Activated CD8-positive, alpha-beta memory T cell treated with anti-CD3 and anti-CD28 coated beads, Interleukin-2, amount 50 U/mL, for 4 hours (primary cell): ENCODE measurements around the gene CD200.
A peak's percentile ranks its signal among the peaks of the same experiment; 100 is the strongest.

Source experiments
- DNase-seq: peaks from one replicate; pipeline ENCODE4 v3.0.0-alpha.2; 2020

CD200 gene

DNA sequence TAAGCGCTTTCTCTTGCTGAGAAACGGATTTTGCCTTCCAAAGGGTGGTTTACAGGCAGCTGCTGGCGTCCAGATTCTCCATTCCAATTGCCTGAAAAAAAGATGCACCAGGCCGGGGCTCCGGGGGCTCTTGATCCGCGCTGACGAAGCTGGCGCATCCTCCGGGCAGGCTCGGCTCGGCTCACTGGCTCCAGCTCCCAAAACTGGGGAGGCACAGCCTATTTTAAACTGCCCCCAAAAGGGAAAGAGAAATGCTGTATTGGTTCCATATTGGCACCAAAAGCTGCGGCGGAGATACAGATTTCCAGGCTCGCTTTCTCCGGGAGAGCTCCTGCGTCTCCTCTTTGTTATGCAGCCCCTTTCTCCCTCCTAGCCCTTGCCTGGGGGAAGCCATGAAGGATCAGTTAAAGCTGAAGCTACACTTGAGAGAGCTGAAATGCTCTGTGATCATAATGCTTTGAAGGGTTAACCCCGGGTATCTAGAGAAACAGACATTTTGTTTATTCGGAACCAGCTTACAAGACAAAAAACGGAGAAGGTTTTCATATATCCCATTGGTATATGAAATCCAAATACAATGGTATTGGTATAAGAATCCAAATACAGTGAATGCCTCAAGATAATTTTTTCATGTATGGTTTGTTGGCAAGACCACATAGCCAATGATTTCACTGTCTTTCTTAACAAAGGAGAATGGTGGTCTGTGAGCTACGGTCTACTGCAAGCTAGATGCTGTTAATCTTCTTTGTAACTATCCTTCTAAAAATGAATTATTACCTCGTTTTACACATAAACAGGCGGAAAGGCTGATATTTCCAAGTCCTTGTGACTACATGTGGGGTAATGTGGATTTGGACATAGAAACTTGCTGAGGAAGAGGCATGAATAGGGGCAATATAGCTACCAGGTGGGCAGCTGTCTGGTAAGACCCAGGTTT lies 693 bp downstream of the CD200 start:
- peak; percentile 15 for DNase-seq

DNA sequence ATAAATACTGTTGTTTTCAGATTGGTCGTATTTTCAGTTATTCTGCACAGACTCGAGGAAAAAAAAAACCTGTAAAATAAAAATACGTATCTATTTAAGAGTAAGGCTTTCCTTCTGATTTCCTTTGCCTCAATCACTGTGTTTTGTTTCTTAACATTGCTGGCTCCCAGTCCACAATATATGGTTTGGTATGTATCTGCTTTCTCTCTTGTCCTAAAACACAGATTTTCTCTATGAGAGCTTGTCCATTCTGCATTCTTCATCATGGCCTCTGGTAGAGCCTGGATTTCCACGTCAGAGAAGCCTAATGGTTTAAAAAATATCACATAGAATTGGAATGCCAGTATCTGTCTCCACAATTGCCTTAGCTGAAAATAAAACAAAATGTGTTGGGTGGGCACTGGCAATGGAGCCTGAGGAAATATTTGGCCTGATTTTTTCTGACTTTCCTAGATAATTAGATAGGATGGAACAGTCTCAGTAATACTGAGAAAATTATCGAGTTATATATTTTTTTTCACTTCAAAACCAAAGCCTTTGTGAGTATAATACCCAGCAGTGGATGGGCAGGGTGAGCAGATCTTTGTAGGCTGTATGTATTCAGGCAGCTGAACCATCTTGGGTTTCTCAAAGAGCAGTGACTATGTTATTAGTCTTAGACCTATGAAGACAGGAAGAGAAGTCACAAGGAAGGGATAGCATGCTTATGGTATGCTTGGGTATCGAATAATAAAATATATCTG lies 1.9 kb downstream of the CD200 start:
- no peak for DNase-seq

DNA sequence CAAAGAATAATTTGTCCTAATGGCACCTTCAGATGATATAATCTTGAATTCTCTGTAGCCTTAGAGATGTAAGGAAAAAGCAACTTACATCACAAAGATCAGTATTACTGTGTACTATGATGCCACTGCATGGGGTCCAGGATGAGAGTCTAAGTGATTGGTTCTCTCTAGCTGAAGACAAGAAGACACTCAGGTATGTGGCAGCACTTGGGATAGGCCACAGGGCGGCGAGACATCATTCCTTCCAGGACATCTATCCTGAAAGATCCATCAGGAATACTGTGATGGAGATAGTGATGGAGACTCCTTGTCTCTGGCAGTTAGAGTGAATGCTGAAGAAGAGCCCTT lies 2.5 kb downstream of the CD200 start:
- no peak for DNase-seq

DNA sequence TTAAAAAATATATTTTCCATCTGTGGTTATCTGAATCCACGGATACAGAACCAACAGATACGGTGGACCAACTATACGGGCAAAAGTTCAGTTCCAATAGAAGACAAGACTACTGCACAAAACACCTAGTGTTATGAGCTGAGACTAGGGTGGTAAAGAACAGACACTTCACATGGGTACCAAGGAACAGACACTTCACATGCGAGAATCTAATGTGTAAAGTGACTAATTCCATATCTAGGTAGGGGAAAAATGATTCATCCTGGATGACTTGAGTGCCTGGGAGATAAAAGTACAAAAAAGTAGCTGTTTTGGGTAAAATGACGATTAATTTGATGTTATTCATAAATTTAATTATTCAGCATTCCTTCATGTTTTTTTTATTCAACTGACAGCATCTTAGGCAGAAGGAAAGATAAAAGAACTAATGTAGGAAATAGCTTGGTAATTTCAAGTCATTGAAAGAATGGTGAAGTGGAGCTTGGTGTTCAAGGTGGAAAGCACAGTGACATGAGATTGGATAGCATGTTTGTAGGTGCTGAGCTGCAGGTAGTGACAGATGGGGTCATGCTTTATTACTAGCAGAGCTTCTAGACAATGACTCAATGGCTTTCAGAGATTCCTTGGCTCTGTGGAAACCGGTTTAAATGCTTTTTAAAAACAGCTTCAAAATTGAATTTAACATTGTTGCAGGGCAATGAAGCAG lies 5.2 kb downstream of the CD200 start:
- no peak for DNase-seq

DNA sequence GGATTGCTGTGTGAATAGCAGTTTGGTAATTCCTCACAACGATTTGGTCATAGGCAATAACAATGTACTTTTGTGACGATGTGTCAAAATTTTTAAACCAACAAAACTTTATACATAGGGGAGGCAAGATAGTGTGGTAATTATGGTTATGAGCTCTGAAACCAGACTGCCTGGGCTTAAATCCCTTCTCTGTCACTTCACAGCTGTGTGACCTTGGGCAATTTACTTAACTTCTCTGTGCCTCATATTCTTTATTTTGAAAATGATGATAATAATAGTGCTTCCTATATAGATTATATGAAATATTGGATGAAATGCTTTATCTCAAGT lies 5.7 kb downstream of the CD200 start:
- no peak for DNase-seq

DNA sequence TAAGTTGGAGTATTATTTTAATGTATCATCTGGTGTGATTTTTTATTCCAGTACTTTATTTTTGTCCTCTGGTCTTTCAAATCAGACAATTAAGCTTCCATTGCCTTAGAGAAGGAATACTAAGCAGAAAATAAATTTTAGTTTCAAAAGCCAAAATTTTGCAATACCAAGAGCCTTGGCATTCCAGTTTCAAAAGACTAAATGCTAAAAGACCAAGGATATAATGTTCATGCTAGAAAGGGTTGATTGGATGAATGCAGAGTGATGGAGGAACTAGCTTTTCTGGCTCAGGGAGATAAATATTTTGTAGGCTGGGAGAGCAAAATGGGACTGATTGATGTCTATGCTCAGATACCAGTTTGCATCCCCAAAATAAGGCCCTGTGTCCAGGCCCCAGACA lies 6.2 kb downstream of the CD200 start:
- no peak for DNase-seq

DNA sequence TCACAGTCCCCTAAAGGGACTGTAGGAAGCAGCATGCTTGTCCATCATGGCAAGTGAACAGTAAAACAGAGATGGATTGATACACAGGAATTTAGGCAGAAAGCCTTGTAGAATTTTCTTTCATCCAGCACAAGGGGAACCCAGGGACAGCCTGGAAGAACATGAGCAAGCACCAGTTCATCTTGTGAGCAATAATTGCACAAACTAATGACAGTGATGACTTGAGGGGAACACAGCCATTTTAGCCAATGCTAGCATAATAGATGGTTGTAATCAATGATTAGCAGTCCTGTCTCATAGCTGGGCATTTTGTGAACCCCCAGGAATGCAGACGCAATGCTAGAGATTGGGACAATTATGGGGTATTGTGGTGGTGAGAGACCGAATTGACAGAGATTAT lies 6.7 kb downstream of the CD200 start:
- DNase-seq, result no peak

DNA sequence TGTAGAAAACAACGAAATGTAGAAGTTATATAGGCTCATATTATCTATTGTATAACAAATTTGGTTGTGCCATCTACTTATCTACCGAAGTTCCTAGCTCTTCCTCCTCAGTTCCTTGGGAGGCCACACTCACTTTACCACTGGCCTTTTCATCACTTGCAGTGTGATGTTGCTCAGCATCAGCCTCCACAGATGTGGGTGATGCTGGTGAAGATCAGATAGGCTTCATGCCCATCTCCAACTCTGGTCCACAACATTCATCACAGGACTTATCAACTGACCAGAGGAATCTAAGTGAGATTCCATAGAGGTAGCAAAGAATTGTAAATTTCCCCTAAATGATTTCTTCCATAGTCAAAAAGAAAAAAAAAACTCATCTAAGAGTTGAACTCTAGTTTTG lies 8.4 kb downstream of the CD200 start:
- DNase-seq, result no peak

DNA sequence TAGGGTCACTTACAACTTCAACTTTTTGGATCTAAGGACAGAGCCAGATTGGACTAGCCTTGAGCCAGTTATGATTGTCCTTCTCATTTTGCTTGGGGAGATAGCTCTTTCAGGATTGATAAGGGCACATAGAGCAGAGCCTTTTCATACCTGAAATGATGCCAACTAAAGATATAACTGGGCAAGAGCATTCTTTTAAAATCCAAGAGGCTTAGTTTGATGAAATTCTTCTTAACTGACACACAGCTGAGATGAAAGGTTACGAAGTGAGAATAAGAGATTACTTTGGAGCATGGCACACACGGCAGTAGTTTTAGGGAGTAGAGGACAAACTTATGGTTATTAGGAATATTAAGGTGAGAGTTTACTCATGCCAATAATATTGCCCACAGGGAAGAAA lies 12.7 kb downstream of the CD200 start:
- DNase-seq, result no peak

DNA sequence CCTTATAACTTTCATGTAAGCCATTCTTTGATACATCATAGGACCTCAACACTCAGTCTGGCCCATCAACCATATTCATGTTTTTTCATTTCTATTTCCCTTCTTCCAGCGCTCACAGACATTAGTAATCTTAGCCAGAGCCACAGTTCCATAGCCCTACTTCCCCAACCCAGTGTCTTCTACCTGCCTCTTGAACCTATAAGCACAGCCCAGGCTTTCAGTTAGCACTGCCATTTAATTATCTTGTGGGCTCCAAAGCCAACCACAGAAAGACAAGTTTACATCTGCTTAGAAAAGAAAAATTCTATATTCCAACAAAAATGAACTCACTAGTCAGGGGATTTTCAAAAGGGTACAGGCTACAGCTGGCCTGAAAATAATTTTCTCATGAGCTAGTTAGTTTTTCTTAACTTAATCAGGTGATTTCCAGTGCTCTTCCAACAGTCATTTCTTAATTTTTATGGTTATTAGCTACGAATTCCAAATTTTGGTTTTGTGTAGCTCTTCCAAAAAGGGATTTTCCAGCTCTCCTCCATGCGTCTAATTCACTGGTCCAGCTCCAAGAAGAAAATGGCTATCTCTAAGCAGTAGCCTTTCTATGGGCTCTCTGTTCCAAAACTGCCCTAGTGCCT lies 13.7 kb downstream of the CD200 start:
- DNase-seq, result no peak

DNA sequence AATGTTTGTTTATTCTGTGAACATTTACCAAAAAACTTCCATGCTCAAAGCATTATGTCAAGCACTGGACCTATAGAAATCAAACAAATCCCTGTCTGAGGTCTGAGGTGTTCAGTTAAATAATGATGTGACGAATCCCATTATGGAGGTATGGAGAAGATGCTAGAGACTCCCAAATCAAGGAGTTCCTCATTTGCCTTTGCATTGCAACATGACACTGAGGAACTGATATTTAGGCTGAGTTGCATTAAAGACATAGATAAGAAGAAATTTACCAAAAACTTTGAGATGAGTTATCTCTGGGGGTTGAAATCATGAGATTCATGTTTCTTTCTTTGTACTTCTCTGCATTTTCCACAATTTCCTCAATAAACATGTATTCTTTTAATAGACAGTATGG lies 16.0 kb downstream of the CD200 start:
- no peak for DNase-seq

DNA sequence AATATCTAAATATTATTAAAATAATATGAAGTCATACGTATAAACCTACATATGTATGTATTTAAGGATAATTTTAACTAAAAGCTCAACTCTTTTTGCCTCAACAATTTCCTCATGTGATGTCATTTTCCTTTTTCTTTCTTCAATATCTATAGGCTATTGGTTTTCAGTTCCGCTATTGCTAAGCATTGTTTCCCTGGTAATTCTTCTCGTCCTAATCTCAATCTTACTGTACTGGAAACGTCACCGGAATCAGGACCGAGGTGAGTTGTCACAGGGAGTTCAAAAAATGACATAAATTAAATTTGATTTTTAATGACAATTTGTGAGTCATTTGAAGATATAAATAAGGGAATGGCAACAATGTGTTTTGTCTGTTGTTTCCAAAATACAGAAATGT lies 16.6 kb downstream of the CD200 start:
- no peak for DNase-seq

DNA sequence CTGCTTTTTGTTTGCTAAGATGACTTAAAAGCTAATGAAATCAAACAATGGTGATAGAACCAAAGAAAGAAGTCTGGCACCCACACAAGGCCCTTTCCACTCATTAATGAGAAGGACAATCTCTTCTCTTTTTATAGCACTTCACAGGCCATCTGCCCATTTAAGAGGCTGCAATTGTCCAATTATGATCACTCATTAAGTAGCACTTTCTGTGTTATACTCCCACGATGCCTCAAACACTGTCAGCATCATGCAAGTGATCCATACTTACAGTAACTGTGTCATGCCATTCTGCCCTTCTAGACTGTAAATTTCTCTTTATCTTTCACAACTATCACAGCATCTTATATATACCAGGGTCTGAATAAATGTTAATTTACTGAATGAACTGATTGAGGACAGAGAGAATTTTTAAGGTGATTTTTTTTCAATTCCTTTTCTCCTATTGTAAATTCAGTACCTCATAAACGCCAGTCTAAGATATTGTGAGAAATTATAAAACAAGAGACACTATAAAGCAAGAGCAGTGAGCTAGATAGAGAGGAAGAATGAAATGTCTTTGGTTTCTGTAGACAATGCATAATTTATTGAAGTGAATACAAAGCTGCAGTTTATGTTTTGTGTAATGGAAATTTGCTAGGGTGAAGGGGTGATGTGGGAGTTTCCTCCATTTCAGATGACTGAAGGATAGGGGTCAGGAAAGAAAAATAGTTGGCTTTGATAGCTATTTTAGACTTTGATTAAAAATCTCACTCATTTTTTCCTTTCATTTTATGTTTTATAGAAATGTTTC lies 17.3 kb downstream of the CD200 start:
- DNase-seq, result no peak

DNA sequence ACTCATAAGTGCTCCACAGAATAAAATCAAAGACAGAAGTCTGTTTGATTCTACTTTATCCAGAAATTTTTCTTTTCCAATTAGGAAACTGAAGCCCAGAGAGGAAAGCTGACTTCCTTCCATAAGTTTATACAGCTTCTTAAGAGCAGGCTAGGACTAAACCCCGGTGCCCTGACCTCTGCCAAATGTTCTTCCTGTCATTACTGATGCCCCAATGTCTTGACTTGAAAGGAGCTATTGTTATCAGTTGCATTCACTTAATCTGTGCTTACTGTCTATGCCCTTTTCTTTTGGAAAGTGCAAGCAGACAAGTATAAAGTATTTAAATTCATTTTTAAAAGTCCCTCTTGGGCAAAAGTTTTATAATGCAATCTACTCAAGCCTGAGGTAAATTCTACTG lies 18.1 kb downstream of the CD200 start:
- no peak for DNase-seq

DNA sequence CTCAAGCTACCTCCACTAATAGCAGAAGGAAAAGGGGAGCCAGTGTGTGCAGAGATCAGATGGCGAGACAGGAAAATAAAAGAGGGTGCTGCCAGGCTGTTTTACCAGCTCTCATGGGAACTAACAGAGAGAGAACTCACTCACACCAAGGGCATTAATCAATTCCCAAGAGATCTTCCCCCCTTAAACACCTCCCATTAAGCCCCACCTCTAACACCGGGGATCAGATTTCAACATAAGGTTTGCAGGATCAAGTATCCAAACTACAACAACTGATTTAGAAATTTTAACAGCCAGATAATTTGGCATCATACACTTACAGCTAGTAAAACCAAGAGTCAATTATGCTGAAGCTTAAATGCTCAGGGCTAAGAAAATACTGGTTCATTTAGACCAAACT lies 18.9 kb downstream of the CD200 start:
- no peak for DNase-seq

DNA sequence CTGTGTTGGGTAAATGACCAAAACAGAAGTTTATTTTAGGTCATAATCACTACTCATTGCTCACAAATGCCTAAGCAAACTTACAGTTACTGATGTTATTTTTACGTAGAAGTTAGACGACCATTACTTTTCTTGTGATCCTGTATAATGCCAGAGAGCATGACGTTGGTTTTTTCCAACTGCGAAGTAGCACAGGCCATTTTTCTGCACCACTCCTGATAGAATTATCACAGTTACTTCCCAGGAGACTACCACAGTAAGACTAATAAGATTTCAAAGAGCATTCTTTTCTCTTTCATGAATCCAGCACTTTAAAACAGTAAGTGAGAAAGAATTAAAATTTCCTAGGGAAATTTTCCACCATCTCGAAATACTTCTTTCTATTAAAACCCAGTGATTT lies 19.8 kb downstream of the CD200 start:
- no peak for DNase-seq

DNA sequence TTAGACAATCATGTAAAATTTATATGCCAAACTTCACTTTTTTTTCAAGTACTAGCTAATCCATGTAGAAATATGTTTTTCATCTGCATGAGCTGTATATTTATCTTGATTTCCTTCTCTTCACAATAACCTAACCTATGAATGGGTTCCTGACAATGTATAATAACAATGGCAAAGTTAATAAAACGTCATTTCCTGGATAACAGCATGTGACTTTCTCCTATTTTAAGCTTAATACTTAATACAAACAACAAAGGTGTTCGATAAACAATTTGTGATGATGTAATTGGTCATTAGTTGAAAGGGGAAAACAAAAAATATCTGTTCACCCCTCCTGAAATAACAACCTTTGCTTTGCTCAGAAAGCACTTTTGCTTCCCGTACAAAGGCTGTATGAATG lies 20.4 kb downstream of the CD200 start:
- no peak for DNase-seq

DNA sequence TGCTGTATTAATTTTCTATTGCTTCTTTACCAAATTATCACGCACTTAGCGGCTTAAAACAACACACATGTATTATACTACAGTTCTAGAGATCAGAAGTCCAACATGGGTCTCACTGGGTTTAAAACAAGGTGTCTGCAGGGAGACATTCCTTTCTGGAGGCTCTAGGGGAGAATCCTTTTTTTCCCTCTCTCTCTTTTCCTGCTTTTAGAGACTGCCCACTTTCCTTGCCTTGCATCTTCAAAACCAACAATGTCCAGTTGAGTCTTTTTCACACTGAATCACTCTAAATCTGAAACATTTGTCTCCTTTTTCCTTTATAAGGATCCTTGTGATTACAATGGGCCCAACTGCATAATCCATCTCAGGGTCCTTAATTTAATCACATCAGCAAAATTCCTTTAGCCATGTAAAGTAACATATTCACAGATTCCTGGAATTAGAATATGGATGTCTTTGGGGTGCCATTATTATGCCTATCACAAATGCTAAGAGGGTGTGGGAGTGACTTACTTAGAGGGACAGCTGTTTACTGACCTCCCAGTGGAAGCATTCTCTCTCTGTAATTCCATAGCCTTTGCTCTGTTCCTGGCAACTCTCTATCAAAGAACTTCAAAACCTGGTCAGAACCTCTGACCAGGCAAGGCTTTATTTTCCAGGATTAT lies 21.8 kb downstream of the CD200 start:
- no peak for DNase-seq

DNA sequence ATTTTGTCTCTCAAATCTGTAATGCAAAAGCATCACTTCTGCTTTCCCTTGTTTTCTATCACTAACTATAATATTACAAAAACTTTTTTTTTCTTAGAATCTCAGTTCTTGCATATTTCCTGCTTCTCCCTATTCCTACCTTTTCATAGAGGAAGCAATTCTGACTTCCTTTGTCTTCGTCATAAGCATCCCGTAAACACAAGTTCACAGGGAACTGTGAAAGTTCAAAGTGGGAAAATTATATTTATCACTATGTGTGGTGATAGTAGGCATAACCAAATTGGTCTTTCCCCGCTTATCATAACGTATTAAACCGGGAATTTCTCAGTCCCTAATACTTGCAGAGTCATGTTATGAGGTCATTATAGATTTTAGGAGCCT lies 22.3 kb downstream of the CD200 start:
- no peak for DNase-seq

DNA sequence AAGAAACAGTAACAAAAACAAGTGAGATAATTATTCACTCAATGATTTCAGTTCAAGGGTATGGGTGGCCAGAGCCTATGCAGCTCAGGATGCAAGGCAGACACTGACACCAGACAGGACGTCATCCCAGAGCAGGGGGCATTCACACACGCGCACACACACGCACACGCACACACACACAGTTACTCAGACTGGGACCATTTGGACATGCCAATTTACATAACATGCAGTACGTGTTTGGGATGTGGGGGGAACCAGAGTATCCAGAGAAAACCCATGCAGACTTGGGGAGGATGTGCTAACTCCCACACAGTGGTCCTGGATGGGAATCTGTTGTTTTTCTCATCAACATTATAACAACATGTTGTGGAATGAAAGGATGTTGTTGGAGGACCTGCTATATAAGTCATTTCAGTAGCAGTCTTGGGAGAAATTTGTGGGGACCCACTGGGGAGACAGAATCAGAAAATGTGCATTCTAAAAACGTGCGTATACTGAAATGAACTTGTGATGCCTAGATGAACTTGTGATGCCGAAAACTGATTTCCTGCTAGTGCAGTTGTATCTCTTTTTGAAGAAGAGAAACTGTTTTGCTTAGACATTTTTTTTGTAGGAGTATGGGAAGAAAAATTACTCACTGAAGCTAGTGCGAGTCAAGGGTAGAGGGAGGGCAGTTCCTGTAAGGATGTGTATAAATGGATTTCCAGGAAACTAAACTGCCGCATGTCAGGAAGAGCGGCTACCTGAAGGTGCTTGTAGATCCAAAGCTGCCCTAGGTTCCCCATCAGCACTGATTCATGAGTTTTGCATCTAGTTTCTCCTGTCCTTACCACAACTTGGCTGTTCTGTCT lies 25.2 kb downstream of the CD200 start:
- DNase-seq, result no peak

DNA sequence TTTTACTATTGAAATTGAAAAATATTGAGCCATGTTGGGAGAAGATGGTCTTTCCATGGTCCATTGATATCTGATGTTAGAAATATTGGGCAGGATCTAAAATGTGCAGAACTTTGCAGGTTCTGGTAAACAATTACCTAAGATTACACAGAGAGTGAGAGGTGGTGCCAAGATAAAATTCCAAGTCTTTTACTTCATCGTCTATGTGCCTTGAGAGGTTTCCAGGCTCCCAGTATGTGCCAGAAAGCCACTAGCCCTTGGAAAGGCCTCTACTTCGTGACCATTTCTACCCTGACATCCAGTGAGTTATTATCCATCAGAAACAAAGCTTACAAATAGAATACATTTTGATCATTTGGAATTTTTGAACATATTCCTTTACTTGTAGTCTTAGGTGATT lies 27.6 kb downstream of the CD200 start:
- no peak for DNase-seq
